Mesendoderm (in vitro differentiated cells): ENCODE data around the gene KCNQ1.

ENCODE experiments used
- DNase-seq: peaks from one replicate; pipeline ENCODE4 v3.0.0; 2013
- H2AK5ac ChIP-seq: 2 replicates; pipeline ENCODE4 v1.6.1; 2013; ENCODE audit warnings: low read length, inconsistent platforms
- H2BK120ac ChIP-seq: 2 replicates; pipeline ENCODE4 v1.6.1; 2013; ENCODE audit warnings: low read depth, mild to moderate bottlenecking, low read length, moderate library complexity, mixed read lengths
- H2BK15ac ChIP-seq: replicated peaks from 2 replicates; pipeline ENCODE4 v1.6.1; 2013; ENCODE audit warnings: low read depth, mild to moderate bottlenecking, moderate library complexity
- H2BK5ac ChIP-seq: 2 replicates; pipeline ENCODE4 v1.6.1; 2013; ENCODE audit warnings: low read length, inconsistent platforms
- H3K18ac ChIP-seq: 2 replicates; pipeline ENCODE4 v1.6.1; 2013; ENCODE audit warnings: mild to moderate bottlenecking, low read length, mixed read lengths
- H3K23ac ChIP-seq: one replicate; pipeline ENCODE4 v1.6.1; 2013; ENCODE audit warnings: low read length
- H3K27ac ChIP-seq: 2 replicates; pipeline ENCODE4 v1.5.1; 2013; ENCODE audit warnings: low read depth, mild to moderate bottlenecking, inconsistent platforms, low read length, moderate library complexity
- H3K27me3 ChIP-seq: 2 replicates; pipeline ENCODE4 v1.6.1; 2013; ENCODE audit warnings: low read length, control low read depth, mild to moderate bottlenecking, inconsistent platforms; ENCODE audit not compliant: insufficient read depth, poor library complexity
- H3K36me3 ChIP-seq: 2 replicates; pipeline ENCODE4 v1.6.1; 2013; ENCODE audit warnings: low read length, inconsistent platforms; ENCODE audit not compliant: control insufficient read depth, insufficient read depth
- H3K4ac ChIP-seq: one replicate; pipeline ENCODE4 v1.6.1; 2013; ENCODE audit warnings: low read depth, mild to moderate bottlenecking, low read length, moderate library complexity
- H3K4me1 ChIP-seq: 2 replicates; pipeline ENCODE4 v1.6.1; 2013; ENCODE audit warnings: low read depth, low read length, inconsistent platforms; ENCODE audit not compliant: control insufficient read depth
- H3K4me2 ChIP-seq: 2 replicates; pipeline ENCODE4 v1.6.1; 2013; ENCODE audit warnings: low read length
- H3K4me3 ChIP-seq: 2 replicates; pipeline ENCODE4 v1.5.1; 2013; ENCODE audit warnings: mild to moderate bottlenecking, low read length
- H3K56ac ChIP-seq: one replicate; pipeline ENCODE4 v1.6.1; 2013; ENCODE audit warnings: low read length
- H3K79me1 ChIP-seq: 2 replicates; pipeline ENCODE4 v1.6.1; 2013; ENCODE audit warnings: low read length, inconsistent platforms
- H3K79me2 ChIP-seq: 2 replicates; pipeline ENCODE4 v1.6.1; 2013; ENCODE audit warnings: mild to moderate bottlenecking, low read length; ENCODE audit not compliant: control insufficient read depth, insufficient read depth
- H3K9ac ChIP-seq: 2 replicates; pipeline ENCODE4 v1.6.1; 2013; ENCODE audit warnings: low read length, inconsistent platforms
- H4K5ac ChIP-seq: one replicate; pipeline ENCODE4 v1.6.1; 2013; ENCODE audit warnings: low read length
- H4K8ac ChIP-seq: one replicate; pipeline ENCODE4 v1.6.1; 2013; ENCODE audit warnings: low read depth, mild to moderate bottlenecking, control low read depth, low read length, moderate library complexity
- WGBS: extraction: QIAGEN DNeasy Blood & Tissue Kit; methylation state at CpG from one replicate; pipeline ENCODE4 v1.1.7; 2013; ENCODE audit warnings: low lambda C conversion rate, missing lambda C conversion rate; ENCODE audit not compliant: insufficient coverage; ENCODE audit errors: extremely low coverage; 5-methylcytosine and 5-hydroxymethylcytosine counted together

The KCNQ1 gene

GRCh38 chr11:2448661-2449547, 4.1 kb downstream of the KCNQ1 start:
- Histone ChIP-seq H3K4me3 (no peak overlapping the region), H3K79me2 (no peaks in the 10 kb centered on the region), H2BK15ac (no peak overlapping the region), H2BK120ac (no peak overlapping the region), H3K4ac (no peak overlapping the region), H3K18ac (no peak overlapping the region), H3K23ac (no peak overlapping the region), H3K36me3 (no peaks in the 10 kb centered on the region), H2AK5ac (no peak overlapping the region), H3K9ac (no peak overlapping the region), H3K4me1 (no peaks in the 10 kb centered on the region), H3K79me1 (no peaks in the 10 kb centered on the region), H3K27me3 (peaks cover 17% of the 10 kb centered on the region), H4K8ac (no peak overlapping the region), H2BK5ac (no peak overlapping the region), H4K5ac (no peak overlapping the region), H3K56ac (no peak overlapping the region), H3K4me2 (no peak overlapping the region), H3K27ac (no peak overlapping the region)
- whole genome bisulfite sequencing, result no CpG with 5 or more reads among the region's 21 CpGs
- DNase-seq, result no peak

GRCh38 chr11:2449548-2450320, 4.9 kb downstream of the KCNQ1 start:
- Histone ChIP-seq H2BK120ac (no peak overlapping the region), H3K79me2 (no peaks in the 10 kb centered on the region), H3K27ac (no peak overlapping the region), H3K4me2 (no peak overlapping the region), H2BK15ac (no peak overlapping the region), H3K27me3 (peaks cover 17% of the 10 kb centered on the region), H3K18ac (no peak overlapping the region), H2BK5ac (no peak overlapping the region), H3K56ac (no peak overlapping the region), H4K5ac (no peak overlapping the region), H3K9ac (no peak overlapping the region), H3K23ac (no peak overlapping the region), H2AK5ac (no peak overlapping the region), H3K4ac (no peak overlapping the region), H4K8ac (no peak overlapping the region), H3K4me3 (no peak overlapping the region), H3K79me1 (no peaks in the 10 kb centered on the region), H3K36me3 (no peaks in the 10 kb centered on the region), H3K4me1 (no peaks in the 10 kb centered on the region)
- no peak for DNase-seq
- no CpG with 5 or more reads among the region's 26 CpGs for WGBS

- Histone ChIP-seq H4K8ac (no peak overlapping the region), H2BK15ac (no peak overlapping the region)
Observed at GRCh38 chr11:2450321-2451041, 5.7 kb downstream of the KCNQ1 start.

GRCh38 chr11:2451336-2451735, 6.5 kb downstream of the KCNQ1 start:
- no peaks in the 10 kb centered on the region for H3K79me2 ChIP-seq
- H2BK120ac ChIP-seq, result no peak overlapping the region
- no peak overlapping the region for H3K9ac ChIP-seq
- no peak overlapping the region for H3K4me3 ChIP-seq
- WGBS, result no CpG with 5 or more reads among the region's 15 CpGs
- H3K36me3 ChIP-seq, result no peaks in the 10 kb centered on the region
- DNase-seq, result no peak
- no peak overlapping the region for H3K4me2 ChIP-seq
- H3K56ac ChIP-seq, result no peak overlapping the region
- no peaks in the 10 kb centered on the region for H3K79me1 ChIP-seq
- H3K4ac ChIP-seq, result no peak overlapping the region
- no peak overlapping the region for H2BK5ac ChIP-seq
- no peak overlapping the region for H3K27ac ChIP-seq
- H3K4me1 ChIP-seq, result no peaks in the 10 kb centered on the region
- H3K23ac ChIP-seq, result no peak overlapping the region
- H4K5ac ChIP-seq, result no peak overlapping the region
- H4K8ac ChIP-seq, result no peak overlapping the region
- H2AK5ac ChIP-seq, result no peak overlapping the region
- H3K27me3 ChIP-seq, result peaks cover 5% of the 10 kb centered on the region
- no peak overlapping the region for H2BK15ac ChIP-seq
- H3K18ac ChIP-seq, result no peak overlapping the region

More at GRCh38 chr11:2450321-2451041, 5.7 kb downstream of the KCNQ1 start:
- Histone ChIP-seq H2BK5ac (no peak overlapping the region), H2AK5ac (no peak overlapping the region), H3K79me2 (no peaks in the 10 kb centered on the region), H3K79me1 (no peaks in the 10 kb centered on the region), H3K9ac (no peak overlapping the region), H3K4ac (no peak overlapping the region), H3K27ac (no peak overlapping the region), H2BK120ac (no peak overlapping the region), H3K4me1 (no peaks in the 10 kb centered on the region), H3K27me3 (peaks cover 13% of the 10 kb centered on the region), H3K36me3 (no peaks in the 10 kb centered on the region), H3K56ac (no peak overlapping the region), H4K5ac (no peak overlapping the region), H3K23ac (no peak overlapping the region), H3K18ac (no peak overlapping the region), H3K4me2 (no peak overlapping the region), H3K4me3 (no peak overlapping the region)
- DNase-seq, result no peak
- WGBS, result no CpG with 5 or more reads among the region's 19 CpGs

GRCh38 chr11:2451916-2452315, 7.1 kb downstream of the KCNQ1 start:
- no peak overlapping the region for H2BK5ac ChIP-seq
- no peaks in the 10 kb centered on the region for H3K79me1 ChIP-seq
- no peak overlapping the region for H2AK5ac ChIP-seq
- H3K4ac ChIP-seq, result no peak overlapping the region
- H3K27ac ChIP-seq, result no peak overlapping the region
- H4K5ac ChIP-seq, result no peak overlapping the region
- no peak overlapping the region for H3K56ac ChIP-seq
- no peak for DNase-seq
- H2BK120ac ChIP-seq, result no peak overlapping the region
- no peak overlapping the region for H4K8ac ChIP-seq
- H3K23ac ChIP-seq, result no peak overlapping the region
- H3K4me1 ChIP-seq, result no peaks in the 10 kb centered on the region
- no peak overlapping the region for H3K4me3 ChIP-seq
- no peaks in the 10 kb centered on the region for H3K79me2 ChIP-seq
- no peak overlapping the region for H3K9ac ChIP-seq
- peaks cover 3% of the 10 kb centered on the region for H3K27me3 ChIP-seq
- WGBS, result no CpG with 5 or more reads among the region's 6 CpGs
- no peak overlapping the region for H3K4me2 ChIP-seq
- H3K18ac ChIP-seq, result no peak overlapping the region
- H3K36me3 ChIP-seq, result no peaks in the 10 kb centered on the region
- H2BK15ac ChIP-seq, result no peak overlapping the region
